NT2/D1 (cell line): ENCODE data around the gene MAD1L1.

ENCODE experiments used
- YY1 ChIP-seq: IDR thresholded peaks from 2 replicates; pipeline ENCODE4 v1.6.1; 2011; ENCODE audit not compliant: insufficient read length, insufficient read depth
- ZNF274 ChIP-seq: IDR thresholded peaks from 2 replicates; pipeline ENCODE4 v1.6.1; 2011; ENCODE audit warnings: mild to moderate bottlenecking, low read depth, low read length

GRCh38 chr7:2164646-2165045 is 68.1 kb downstream of the MAD1L1 start:
- TF ChIP-seq ZNF274, result no peak
- no peak for TF ChIP-seq YY1
